Ovary (tissue), 3 donors: ENCODE data around the gene ADAM12.

Experiments used
- CTCF ChIP-seq, 3 donors: fragments of 450-650 bp in 2 of 3; fragments of 200-600 bp in 1 of 3; IDR thresholded peaks; one replicate each; pipeline versions ENCODE4 v1.5.1 to v1.8.0; 2016 to 2022; ENCODE audit warnings: antibody characterized with exemption in 3 of 3, mild to moderate bottlenecking in 1 of 3
- EP300 ChIP-seq: sonication (generic); formaldehyde crosslinking; IDR thresholded peaks from one replicate; pipeline ENCODE4 v1.6.1; 2017; ENCODE audit warnings: antibody characterized with exemption
- POLR2A ChIP-seq: fragments of 450-650 bp; IDR thresholded peaks from one replicate; pipeline ENCODE4 v1.6.1; 2017; ENCODE audit warnings: antibody characterized with exemption, mild to moderate bottlenecking, moderate library complexity
- donor health status: DM: no; HTN: no; CAD: no.

- TF ChIP-seq CTCF (IDR thresholded peaks at IDR 0.05) (no peak), POLR2A (no peak), EP300 (no peak)
Observed at GRCh38 chr10:125985557-125986240, 402.6 kb downstream of the ADAM12 start.
